ENCODE data around the gene SPN.
"Not testable (repeated sequence)": the region's sequence is repeated elsewhere in the genome, so short reads cannot be mapped to it uniquely, and the experiment has no call there.

- TF ChIP-seq, protein P1, sequence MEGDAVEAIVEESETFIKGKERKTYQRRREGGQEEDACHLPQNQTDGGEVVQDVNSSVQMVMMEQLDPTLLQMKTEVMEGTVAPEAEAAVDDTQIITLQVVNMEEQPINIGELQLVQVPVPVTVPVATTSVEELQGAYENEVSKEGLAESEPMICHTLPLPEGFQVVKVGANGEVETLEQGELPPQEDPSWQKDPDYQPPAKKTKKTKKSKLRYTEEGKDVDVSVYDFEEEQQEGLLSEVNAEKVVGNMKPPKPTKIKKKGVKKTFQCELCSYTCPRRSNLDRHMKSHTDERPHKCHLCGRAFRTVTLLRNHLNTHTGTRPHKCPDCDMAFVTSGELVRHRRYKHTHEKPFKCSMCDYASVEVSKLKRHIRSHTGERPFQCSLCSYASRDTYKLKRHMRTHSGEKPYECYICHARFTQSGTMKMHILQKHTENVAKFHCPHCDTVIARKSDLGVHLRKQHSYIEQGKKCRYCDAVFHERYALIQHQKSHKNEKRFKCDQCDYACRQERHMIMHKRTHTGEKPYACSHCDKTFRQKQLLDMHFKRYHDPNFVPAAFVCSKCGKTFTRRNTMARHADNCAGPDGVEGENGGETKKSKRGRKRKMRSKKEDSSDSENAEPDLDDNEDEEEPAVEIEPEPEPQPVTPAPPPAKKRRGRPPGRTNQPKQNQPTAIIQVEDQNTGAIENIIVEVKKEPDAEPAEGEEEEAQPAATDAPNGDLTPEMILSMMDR (IDR thresholded peaks at IDR 0.05): not testable (repeated sequence)
- TF ChIP-seq POLR2A (IDR thresholded peaks at IDR 0.05): not testable (repeated sequence)
These were observed 35.4 kb upstream of the SPN start for GRCh38 chr16:29627661-29628075.
